Retinal pigment epithelial cell (primary cell): Measurements from ENCODE around the gene FAM78B.

Source experiments
- DNase-seq: peaks from one replicate; pipeline ENCODE4 v3.0.0-alpha.2; 2010; ENCODE audit warnings: low read depth
- H3K4me3 ChIP-seq: 2 replicates; pipeline ENCODE4 v1.5.1; 2011; ENCODE audit warnings: mild to moderate bottlenecking, low read length, control low read depth, moderate library complexity
- CTCF ChIP-seq: conservative IDR thresholded peaks from 2 replicates; pipeline ENCODE4 v1.5.1; 2011; ENCODE audit warnings: low read depth, low read length, control low read depth, inconsistent platforms

Gene FAM78B

GRCh38 chr1:166114419-166114818 lies 52.4 kb downstream of the FAM78B start:
- no peak for TF ChIP-seq CTCF
- DNase-seq: no peak
- no peak overlapping the region for H3K4me3 ChIP-seq

GRCh38 chr1:166113630-166114029 lies 53.2 kb downstream of the FAM78B start:
- no peak for DNase-seq
- no peak for TF ChIP-seq CTCF

GRCh38 chr1:166113031-166113430 lies 53.8 kb downstream of the FAM78B start:
- DNase-seq: no peak
- no peak for TF ChIP-seq CTCF
- H3K4me3 ChIP-seq: no peak overlapping the region

More at GRCh38 chr1:166113630-166114029, 53.2 kb downstream of the FAM78B start:
- H3K4me3 ChIP-seq: no peak overlapping the region

GRCh38 chr1:166112425-166112824 lies 54.4 kb downstream of the FAM78B start:
- no peak for TF ChIP-seq CTCF
- H3K4me3 ChIP-seq: no peak overlapping the region
- DNase-seq: no peak

- no peak for TF ChIP-seq CTCF
- no peak overlapping the region for H3K4me3 ChIP-seq
- no peak for DNase-seq
Measured at GRCh38 chr1:166111430-166111829, 55.4 kb downstream of the FAM78B start.

- no peak overlapping the region for H3K4me3 ChIP-seq
- no peak for TF ChIP-seq CTCF
- no peak for DNase-seq
Measured at GRCh38 chr1:166090244-166090643, 76.6 kb downstream of the FAM78B start.

GRCh38 chr1:166089804-166090203 lies 77.0 kb downstream of the FAM78B start:
- TF ChIP-seq CTCF: no peak
- DNase-seq: no peak
- H3K4me3 ChIP-seq: no peak overlapping the region
